Ectodermal cell (in vitro differentiated cells): Measurements from ENCODE around the gene SETD2.
A peak's percentile ranks its signal among the peaks of the same experiment; 100 is the strongest.

Source experiments
- H3K27ac ChIP-seq: 2 replicates; pipeline ENCODE4 v1.7.0; 2013; ENCODE audit warnings: mild to moderate bottlenecking, low read depth, low read length; ENCODE audit not compliant: insufficient read depth, poor library complexity, severe bottlenecking
- H3K27me3 ChIP-seq: 2 replicates; pipeline ENCODE4 v1.7.0; 2013; ENCODE audit warnings: mild to moderate bottlenecking, low read length; ENCODE audit not compliant: insufficient read depth, control insufficient read depth, poor library complexity, severe bottlenecking
- H3K36me3 ChIP-seq: one replicate; pipeline ENCODE4 v1.7.0; 2013; ENCODE audit warnings: low read length; ENCODE audit not compliant: control insufficient read depth, insufficient read depth
- H3K4me1 ChIP-seq: one replicate; pipeline ENCODE4 v1.7.0; 2013; ENCODE audit warnings: low read length; ENCODE audit not compliant: control insufficient read depth, insufficient read depth
- H3K4me3 ChIP-seq: 2 replicates; pipeline ENCODE4 v1.7.0; 2013; ENCODE audit warnings: low read depth, low read length, control low read depth; ENCODE audit not compliant: insufficient read depth
- H3K9me3 ChIP-seq: 2 replicates; pipeline ENCODE4 v1.7.0; 2013; ENCODE audit warnings: mild to moderate bottlenecking, low read length, moderate library complexity; ENCODE audit not compliant: control insufficient read depth
- WGBS, 2 experiments: methylation state at CpG; one replicate each; pipeline ENCODE4 v1.1.7; 2013; ENCODE audit warnings: missing lambda C conversion rate in 2 of 2; 5-methylcytosine and 5-hydroxymethylcytosine counted together

SETD2 gene

DNA sequence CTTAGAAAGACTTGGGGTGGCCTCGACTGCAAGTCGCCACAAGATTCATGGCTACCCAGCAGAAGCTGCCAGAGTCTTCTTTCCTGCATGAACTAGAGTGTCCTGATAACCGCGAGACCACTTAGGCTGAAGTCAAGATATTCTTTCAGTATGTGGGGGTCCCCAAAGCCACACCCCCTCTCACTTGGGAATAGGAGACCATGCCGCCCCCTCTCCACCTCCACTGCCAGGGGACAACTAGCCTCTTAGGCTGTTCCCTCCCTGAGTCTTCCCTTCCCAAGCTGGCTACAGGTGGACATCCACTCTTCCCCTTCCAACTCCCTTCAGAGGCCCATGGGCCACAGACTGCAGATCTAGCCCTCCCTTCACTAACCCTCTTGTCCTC lies 186.1 kb downstream of the SETD2 start:
- H3K36me3 ChIP-seq = no peaks in the 10 kb centered on the region
- WGBS, 2 experiments = 93 to 96% methylated on average over 5 of the region's 5 CpGs
- H3K27ac ChIP-seq = no peak overlapping the region
- peaks cover 8% of the 10 kb centered on the region for H3K27me3 ChIP-seq
- H3K4me1 ChIP-seq = peaks cover 6% of the 10 kb centered on the region
- no peaks in the 10 kb centered on the region for H3K9me3 ChIP-seq
- no peak overlapping the region for H3K4me3 ChIP-seq

DNA sequence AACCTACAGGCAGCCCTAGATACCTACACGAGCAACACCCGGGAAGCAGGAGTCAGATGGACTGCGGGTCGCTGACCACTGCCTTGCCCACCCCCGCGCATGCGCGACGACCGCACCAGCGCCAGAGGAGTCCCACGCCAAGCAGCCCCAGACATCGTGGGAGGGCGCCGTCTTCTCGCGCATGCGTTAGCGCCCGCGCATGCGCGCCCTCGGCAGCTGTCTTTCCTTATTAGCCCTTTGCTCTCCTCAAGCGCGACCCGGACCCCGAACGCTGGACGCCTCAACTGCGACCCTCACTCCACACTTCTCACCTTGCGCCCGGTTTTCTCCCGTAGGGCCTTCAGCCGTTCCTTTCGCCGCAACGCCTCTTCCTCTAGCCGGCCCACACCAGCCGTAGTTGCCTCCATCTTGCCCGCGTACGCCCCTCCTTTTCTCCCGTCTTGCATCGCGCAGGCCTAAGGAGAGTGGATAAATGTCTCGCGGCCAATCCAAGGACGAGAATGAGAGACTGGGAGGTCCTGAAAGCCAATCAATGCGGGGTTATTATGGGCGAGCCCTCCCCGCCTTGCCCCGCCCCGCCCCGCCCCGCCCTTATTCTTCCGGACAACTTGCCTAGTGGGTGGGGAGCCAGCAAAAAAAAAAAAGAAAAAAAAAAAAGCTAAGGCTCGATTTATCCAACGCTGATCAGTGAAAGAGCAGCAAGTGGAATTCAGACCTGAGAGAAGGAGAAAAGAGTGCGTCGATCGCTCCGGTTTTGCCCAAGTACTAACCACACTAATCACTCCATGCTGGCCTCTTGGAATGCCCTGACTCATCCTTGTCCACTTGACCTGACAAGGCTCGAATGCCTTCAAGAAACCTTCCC lies 187.4 kb downstream of the SETD2 start, which contains the start of gene CCDC12:
Gene CCDC12 (minus strand): TSS at position 420 of the 865 bp plus-strand sequence. CDS start 13 bp downstream, at position 407.
- Histone ChIP-seq H3K27me3 (peaks cover 8% of the 10 kb centered on the region), H3K36me3 (no peaks in the 10 kb centered on the region), H3K9me3 (no peaks in the 10 kb centered on the region), H3K4me3 (peak within 1 kb of the TSS; percentile 65), H3K27ac (peak within 1 kb of the TSS; percentile 97), H3K4me1 (peaks cover 11% of the 10 kb centered on the region)
- 1% methylated on average over 64 of the region's 64 CpGs for WGBS, 2 experiments

DNA sequence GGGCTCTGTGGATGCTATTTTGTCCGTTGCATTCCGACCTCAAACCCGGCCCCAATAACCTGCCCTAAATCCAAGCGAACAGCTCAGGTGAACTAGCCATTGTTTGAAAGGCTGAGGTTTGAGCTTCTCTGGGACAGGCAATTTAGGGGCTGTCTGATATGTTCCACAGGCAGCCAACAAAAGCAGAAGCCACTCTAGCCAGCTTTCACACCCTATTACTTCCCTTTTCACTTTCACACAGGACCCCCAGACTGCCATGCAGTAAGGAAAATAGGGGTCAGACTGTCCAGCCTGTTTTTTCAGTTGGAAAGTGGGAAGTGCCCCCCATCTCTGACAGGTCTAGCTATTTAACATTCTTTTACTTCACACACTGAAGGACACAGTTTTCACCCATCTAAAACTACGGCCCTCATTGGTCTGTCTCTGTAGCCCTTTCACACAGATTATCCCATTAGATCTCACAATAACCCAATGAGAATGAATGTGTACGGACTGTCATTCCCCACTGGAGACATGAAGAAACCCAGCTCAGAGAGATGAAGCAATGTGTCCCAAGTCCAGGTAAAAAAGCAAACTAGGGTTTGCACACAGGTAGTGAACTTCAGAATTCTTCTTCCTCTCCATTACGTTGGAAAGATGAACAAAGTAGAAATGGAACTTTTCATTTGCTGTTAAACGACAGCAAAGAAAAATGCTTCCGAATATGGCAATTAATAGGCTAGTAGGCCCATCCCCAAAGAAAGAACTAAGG lies 189.3 kb downstream of the SETD2 start:
- Histone ChIP-seq H3K4me3 (no peak overlapping the region), H3K4me1 (peaks cover 11% of the 10 kb centered on the region), H3K27me3 (no peaks in the 10 kb centered on the region), H3K9me3 (no peaks in the 10 kb centered on the region), H3K27ac (no peak overlapping the region), H3K36me3 (no peaks in the 10 kb centered on the region)
- 95 to 97% methylated on average over 9 of the region's 9 CpGs for WGBS, 2 experiments

DNA sequence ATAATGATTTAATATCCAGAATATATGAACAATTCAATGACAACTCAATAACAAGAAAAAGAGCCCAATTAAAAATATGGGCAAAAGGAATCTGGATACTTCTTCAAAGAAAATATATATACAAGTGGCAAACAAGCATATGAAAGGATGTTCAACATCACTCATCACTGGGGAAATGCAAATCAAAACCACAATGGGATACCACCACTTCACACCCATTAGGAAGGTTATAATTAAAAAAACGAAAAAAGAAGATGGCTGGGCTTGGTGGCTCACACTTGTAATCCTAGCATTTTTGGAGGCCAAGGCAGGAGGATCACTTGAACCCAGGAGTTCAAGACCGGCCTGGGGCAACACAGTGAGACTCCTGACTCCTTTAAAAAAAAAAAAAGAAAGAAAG lies 191.5 kb downstream of the SETD2 start:
- H3K27me3 ChIP-seq = no peaks in the 10 kb centered on the region
- no peaks in the 10 kb centered on the region for H3K9me3 ChIP-seq
- H3K4me3 ChIP-seq = no peak overlapping the region
- no peaks in the 10 kb centered on the region for H3K36me3 ChIP-seq
- H3K4me1 ChIP-seq = peaks cover 5% of the 10 kb centered on the region
- no peak overlapping the region for H3K27ac ChIP-seq
- WGBS, 2 experiments = 86 to 96% methylated on average over 2 of the region's 2 CpGs

DNA sequence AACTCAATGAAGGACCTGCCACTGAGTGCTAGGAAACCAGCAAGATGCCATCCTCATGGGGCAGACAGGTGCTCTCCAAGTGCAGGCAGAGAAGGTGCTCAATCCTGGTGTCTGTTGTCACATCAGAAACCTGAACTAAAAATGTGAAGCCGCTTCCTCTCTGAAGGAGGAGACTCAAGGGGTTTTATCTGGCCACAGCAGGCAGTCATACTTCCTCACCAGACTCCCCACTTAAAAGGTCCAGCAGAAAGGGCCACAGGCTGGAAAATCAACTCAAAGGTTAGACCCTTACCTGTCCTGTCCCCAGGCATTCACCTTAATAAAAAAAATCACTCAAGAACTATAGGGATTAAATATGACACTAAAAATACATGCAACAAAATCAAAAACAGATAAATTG lies 192.2 kb downstream of the SETD2 start:
- Histone ChIP-seq H3K27me3 (no peaks in the 10 kb centered on the region), H3K4me3 (no peak overlapping the region), H3K27ac (no peak overlapping the region), H3K4me1 (peaks cover 5% of the 10 kb centered on the region), H3K9me3 (no peaks in the 10 kb centered on the region), H3K36me3 (no peaks in the 10 kb centered on the region)
- WGBS, 2 experiments = 87 to 98% methylated on average over 1 of the region's 1 CpG

DNA sequence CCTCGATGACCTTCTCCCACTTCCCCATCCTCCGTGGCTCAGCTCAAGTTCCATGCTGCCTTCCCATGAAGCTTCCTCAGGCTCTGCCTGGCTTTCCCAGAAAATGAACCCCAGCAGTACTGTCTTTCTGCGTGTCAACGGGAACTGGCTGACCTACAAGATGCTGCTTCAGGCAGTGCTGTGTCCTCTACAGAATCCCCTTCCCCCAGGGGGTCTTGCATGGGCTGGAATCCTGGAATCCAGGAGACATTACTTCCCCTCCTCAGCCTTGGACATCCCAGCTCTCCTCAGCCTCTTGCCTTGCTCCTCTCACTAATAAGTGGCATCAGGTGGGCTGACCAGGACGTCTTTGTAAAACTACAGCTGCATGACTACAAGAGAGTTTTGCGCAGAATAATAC lies 192.8 kb downstream of the SETD2 start:
- Histone ChIP-seq H3K27me3 (no peaks in the 10 kb centered on the region), H3K27ac (no peak overlapping the region), H3K9me3 (no peaks in the 10 kb centered on the region), H3K36me3 (no peaks in the 10 kb centered on the region), H3K4me1 (peaks cover 5% of the 10 kb centered on the region), H3K4me3 (no peak overlapping the region)
- WGBS, 2 experiments = 84 to 92% methylated on average over 6 of the region's 6 CpGs

DNA sequence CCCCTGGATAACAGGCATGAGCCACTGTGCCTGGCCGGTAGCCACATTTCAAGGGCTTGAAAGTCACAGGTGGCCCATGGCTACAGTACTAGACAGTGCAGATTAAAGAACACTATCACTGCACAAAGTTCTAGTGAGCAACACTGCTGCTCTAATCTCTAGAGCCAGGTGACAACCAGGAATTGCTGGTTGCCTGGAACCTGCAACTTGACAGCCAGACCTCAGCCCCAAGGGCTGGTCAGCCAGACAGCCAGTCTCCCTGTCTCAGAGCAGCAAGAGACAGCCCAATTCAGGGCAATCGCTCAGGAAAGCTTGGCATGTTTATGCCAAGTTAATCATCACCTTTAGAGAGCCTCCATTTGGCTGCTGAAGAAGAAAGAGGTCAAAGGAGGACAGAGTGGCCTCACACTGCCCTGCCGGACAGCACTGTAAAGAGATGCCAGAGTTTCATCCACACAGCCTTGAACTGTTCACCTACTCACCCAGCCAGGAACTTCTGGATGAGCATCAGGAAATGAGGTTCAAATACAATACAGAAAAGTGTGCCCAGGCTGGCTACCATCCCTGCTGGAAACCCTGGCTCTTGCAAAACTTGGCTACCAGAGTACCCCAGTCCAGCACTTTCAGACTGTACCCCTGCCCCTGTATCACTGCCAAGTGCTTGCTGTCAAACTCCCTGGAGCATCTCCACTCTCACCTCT lies 193.4 kb downstream of the SETD2 start:
- no peaks in the 10 kb centered on the region for H3K27me3 ChIP-seq
- H3K36me3 ChIP-seq = peaks cover 4% of the 10 kb centered on the region
- 91 to 93% methylated on average over 3 of the region's 3 CpGs for WGBS, 2 experiments
- peaks cover 5% of the 10 kb centered on the region for H3K4me1 ChIP-seq
- no peaks in the 10 kb centered on the region for H3K9me3 ChIP-seq
- H3K27ac ChIP-seq = no peak overlapping the region
- H3K4me3 ChIP-seq = no peak overlapping the region

DNA sequence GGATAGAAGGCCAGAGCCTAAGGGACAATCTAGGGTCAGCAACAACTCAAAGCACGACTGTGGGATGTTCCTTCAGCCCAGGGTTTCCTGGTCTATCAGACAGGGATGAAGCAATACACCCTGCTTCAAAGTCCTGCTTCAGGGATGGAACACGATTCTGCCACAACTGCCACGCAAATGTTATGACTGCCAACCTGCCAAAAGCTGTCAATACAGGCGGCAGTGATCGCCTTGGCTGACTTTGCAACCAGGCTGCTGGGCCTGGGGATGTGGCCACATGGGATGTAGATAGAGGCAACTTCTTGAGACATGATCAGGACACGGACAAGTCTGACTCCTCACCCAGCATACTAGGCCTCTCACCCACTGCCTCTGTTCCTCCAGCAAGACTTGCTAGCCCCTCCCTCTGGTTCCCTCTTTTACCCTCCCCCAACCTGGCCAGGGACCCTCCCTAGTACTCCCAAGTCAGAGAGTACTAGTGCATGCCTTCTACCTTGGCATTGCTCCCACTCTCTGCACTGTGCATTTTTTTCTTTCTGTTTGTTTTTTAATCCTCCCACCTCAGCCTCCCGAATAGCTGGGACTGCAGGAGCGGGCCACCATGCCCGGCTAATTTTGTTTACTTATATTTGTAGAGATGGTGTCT lies 195.0 kb downstream of the SETD2 start:
- Histone ChIP-seq H3K4me3 (no peak overlapping the region), H3K4me1 (peaks cover 5% of the 10 kb centered on the region), H3K9me3 (no peaks in the 10 kb centered on the region), H3K27ac (no peak overlapping the region), H3K27me3 (no peaks in the 10 kb centered on the region), H3K36me3 (peaks cover 6% of the 10 kb centered on the region)
- WGBS, 2 experiments = 78 to 80% methylated on average over 9 of the region's 9 CpGs

DNA sequence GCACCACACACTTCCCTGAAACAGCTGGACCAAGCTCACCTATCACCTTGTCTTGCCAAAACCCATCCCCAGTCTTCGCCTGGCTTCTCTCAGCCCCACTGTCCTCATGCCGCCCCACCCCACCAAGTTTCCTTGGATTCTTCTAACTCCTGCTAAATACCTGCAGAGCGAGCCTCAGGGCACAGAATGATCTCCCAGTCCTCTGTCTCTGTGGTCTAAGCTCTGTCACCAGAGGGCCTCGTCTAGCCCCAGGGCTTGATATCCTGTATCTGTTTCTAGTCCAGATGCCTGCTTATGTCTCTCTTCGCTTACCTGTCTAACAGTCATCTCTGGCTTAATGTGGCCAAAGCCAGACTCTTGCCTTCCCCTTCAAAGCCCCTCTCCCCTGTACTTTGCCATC lies 197.1 kb downstream of the SETD2 start:
- H3K4me1 ChIP-seq = peaks cover 1% of the 10 kb centered on the region
- WGBS, 2 experiments = 92 to 93% methylated on average over 5 of the region's 5 CpGs
- H3K36me3 ChIP-seq = peaks cover 6% of the 10 kb centered on the region
- no peaks in the 10 kb centered on the region for H3K9me3 ChIP-seq
- H3K27me3 ChIP-seq = no peaks in the 10 kb centered on the region
- no peak overlapping the region for H3K4me3 ChIP-seq
- no peak overlapping the region for H3K27ac ChIP-seq
